GM21528 (cell line): Measurements from ENCODE around the gene CD109.
"Not testable (repeated sequence)": the region's sequence is repeated elsewhere in the genome, so short reads cannot be mapped to it uniquely, and the experiment has no call there.

Source experiments
- ATAC-seq: cut with Tn5 transposase; IDR thresholded peaks from one replicate; pipeline ENCODE4 v1.9.1; 2021; ENCODE audit warnings: mild to moderate bottlenecking, moderate library complexity; ENCODE audit not compliant: unreplicated experiment, low FRiP score

Gene CD109

DNA sequence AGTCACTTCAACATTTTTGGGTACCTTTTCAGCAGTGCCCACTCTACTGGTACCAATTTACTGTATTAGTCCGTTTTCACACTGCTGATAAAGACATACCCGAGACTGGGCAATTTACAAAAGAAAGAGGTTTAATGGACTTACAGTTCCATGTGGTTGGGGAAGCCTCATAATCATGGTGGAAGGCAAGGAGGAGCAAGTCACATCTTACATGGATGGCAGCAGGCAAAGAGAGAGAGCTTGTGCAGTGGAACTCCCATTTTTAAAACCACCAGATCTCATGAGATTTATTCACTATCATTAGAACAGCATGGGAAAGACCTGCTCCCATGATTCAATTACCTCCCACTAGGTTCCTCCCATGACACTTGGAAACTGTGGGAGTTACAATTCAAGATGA, 12.4 kb upstream of the CD109 start:
- ATAC-seq: not testable (repeated sequence)

DNA sequence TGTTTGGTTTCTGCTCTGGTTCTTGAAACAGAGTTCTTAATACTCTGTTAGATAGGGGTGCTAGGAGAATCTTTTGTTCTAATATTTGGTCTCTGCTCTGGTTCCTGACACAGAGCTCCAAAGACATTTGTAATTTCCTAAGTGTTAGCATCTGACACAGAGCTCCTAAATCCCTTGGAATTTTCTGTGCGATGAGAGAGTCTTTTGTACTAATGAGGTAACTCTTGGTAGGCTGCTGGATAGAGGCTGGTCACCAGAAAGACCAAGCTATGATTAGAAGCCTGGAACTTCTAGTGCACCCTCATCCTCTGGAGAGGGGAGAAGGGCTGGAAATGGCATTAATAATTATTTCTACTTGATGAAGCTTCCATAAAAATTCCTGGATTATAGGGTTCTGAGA, 7.7 kb upstream of the CD109 start:
- ATAC-seq: no peak

DNA sequence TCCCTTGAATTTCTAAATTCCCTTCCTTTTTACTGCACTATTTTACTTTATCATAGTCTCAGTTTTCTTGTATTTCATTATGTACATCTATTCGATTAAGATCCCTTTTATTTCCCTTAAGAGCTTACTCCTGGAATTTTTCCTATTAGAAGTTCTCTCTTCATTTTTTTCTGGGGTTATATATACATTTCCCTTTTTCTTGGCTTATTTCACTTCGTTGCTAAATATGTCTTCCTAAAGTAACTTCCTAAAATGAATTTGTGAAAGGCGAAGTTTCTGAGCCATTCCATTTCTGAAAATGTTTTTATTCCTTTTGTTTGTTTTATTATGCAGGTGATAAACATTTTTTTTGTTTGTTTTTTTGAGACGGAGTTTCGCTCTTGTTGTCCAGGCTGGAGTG, 5.9 kb upstream of the CD109 start:
- ATAC-seq: no peak

DNA sequence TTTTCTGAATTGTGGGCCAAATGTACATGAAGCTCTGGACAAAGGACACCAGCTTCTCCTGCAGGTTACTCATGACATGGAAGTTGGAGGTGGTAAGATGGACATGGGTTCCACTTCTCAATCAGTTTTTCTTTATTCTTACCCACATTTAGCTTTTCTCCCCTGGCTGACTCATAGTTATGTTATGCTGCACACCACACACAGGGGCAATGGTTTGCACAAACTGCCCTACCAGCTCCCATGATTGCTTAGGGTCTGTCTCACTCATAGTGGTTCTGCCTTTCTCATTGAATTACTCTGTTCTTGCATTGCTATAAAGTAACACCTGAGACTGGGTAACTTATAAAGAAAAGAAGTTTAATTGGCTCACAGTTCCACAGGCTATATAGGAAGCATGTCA, 4.5 kb upstream of the CD109 start:
- no peak for ATAC-seq

DNA sequence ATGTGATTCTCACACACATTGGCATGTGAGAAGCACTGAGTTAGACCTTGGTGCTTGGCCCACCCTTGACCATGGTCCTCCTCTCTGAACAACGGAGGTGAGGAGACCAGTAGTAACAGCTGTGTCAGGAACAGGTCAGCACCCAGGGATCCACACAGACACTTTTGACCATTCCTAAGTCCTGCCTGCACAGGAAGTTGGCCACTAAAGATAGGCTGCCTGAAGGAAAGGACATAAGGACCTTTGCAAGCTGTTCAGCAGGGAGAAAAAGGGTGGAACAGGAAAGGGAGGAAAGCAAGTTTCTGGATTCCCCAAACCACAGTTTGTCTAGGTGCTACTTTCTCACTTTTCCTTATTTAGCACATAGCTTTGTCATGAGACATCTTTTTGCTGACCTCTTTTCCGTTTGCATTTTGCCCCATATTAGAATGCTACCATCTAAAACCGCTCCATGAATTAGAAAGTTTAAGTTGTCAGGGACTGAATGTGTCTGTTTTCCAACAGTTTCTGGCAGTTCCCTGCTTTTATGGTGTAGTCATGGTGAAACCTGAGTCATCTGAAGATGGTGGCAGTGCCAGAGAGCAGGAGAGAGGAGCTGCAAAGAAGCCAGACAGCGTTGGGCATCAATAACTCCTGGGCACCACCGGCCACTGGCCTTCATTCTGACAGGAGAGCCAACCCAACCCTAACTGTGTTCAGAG, 1.1 kb upstream of the CD109 start:
- no peak for ATAC-seq

DNA sequence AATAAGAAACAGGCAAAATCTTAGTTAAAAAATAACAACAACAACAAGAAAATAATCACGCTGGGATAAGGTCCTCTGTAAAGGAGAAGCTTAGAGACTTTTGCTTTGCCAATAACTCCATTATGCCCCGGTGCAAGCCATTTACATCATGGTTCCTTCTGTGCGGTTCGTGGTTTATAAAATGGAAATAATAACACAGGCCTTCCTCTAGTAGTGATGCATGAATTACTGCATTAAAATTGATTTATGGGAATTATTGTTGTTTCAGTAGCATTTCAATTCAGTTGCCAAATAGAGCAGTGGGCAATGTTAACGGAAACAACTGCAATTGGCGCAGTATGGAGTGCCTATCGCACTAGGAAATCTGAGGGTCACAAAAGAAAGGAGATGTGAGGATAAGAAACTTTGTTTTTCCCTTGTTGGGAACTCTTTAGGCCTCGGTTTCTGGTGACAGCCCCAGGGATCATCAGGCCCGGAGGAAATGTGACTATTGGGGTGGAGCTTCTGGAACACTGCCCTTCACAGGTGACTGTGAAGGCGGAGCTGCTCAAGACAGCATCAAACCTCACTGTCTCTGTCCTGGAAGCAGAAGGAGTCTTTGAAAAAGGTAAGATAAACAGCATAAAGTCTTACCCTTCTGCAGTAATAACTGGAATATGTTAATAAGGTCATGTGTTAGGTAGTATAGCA, 1.1 kb downstream of the CD109 start:
- ATAC-seq: no peak

DNA sequence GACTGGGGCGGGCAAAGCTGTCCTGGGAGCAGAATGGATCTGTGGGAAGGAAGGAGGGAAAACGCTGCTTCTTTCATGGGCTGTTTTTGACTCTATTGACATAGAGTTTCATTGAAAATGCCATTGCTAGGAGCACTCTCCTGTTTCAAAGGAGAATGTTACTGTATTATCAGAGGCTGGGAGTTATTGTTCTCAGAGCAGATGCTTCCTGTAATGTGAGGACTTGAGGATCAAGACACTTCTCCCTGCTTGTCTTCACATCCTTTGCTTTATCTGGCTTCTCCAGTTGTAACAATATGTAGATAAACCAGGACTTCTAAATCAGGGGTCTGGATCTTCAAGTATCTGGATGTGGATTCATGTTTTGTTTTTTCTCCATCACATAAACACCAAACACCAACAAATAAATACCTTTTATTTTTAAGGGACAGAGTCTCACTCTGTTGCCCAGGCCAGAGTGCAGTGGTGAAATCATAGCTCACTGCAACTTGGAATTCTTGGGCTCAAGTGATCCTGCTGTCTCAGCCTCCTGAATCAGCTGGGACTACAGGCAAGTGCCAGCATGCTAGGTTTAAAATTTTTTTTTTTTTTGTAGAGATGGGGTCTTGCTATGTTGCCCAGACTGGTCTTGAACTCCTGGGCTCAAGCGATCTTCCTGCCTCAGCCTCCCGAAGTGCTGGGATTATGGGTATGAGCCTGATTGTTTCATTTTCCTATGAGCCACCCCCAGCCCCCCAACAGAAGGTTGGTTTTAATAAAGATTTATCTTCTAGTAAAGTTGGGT, 3.9 kb downstream of the CD109 start:
- no peak for ATAC-seq

DNA sequence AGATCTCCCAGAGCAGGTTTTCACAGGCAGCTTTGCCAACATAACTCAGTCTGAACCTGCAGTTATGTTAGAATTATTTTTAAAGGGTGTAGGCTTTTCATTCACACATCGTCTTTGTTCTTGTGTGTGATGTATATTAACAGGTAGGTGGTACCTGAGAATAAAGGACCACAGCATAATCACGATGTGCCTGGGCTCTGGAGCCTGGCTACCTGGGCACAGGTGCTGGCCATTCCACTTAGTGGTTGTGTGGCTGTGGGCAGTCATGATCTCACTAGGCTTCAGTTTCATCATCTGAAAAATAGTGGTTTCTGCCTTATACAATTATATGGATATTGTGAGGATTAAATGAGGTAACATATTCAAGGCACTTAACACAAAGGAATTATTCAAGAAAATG, 6.4 kb downstream of the CD109 start:
- no peak for ATAC-seq

DNA sequence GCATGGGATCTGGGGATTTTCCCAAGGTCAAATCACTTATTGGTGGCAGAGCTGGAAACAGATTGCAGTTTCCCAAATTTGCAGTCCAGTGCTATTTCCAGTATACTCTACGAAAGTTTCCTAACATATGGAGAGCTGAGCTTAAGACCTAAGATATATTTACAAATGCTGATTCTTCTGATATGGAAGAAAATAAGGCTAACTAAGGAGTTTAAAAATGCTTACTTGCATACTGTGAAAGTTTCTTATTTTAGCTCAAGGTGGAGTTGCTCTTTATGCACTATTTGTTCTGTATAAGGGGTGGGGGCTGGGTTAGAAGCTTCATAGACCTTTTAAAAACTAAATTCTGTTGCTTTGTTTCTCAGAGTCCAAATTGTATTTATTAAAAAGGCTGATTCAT, 7.5 kb downstream of the CD109 start:
- no peak for ATAC-seq

DNA sequence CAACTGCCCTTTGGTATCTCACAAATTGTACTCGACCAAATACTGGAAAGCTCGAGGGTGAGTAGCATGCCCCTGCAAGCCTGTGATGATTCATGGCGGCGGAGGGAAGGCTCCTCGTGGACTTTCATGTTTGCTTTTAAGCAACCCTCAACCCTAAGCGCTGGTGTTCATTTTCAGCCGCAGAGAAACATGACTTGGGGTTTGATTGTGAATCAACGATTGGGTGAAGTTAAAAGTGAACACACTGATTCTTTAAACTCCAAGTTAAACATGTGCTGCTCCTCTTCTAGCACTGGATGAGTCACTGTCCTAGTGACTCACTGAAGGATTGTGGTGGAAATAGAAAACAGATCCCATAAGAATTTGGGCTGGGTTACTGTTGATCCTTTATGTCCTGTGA, 8.3 kb downstream of the CD109 start:
- ATAC-seq: no peak

DNA sequence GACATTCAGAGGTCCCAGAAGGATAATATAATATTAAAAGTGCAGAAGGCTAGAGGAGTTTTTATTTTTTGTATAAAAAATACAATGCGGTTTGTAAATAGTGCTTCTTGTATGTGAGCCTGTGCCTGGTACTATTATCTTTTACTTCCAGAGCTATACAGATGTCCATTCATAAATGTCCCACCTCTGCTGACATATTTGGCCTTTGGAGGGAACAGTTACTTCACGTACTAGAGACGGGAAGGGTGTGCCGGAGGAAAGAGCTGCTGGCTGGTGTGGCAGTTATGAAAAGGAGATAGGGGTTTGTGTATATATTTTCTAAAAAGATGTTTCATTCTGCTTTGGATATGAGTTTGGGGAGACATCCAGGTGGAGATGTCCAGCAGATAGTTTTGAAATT, 8.8 kb downstream of the CD109 start:
- ATAC-seq: no peak

DNA sequence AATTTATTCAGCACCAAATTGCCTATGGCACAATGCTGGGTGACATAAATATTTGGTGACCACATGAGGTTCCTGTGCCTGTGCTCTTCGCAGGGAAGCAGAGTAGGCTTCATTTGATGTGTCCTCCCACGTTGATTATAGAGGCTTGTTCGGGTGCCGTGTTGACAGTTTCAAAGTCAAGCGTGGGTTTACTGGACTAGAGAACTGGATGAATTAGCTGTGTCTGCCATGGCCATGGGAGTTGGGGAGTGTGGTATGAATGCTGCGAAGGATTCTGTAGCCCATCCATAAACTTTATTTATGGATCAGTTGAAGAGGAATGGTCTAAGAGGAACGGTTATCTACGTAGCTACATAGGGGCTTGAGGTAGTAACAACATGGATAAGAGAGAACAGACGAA, 11.0 kb downstream of the CD109 start:
- no peak for ATAC-seq

DNA sequence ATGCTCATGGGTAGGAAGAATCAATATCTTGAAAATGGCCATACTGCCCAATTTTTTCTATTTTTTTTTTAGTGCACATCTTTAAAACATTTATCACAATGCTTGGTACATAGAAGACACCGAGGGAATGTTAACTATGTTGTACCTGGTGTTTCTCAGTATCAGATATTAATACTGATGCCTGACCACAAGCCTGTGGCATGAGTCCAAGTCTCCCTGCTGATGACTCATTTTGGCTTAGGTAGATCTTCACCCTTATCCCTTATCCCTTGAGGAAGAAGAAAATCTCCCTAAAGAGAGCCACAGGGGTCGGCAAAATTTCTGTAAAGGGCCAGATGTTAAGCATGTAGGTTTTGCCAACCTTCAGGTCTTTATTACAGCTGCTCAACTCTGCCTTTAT, 14.5 kb downstream of the CD109 start:
- no peak for ATAC-seq

DNA sequence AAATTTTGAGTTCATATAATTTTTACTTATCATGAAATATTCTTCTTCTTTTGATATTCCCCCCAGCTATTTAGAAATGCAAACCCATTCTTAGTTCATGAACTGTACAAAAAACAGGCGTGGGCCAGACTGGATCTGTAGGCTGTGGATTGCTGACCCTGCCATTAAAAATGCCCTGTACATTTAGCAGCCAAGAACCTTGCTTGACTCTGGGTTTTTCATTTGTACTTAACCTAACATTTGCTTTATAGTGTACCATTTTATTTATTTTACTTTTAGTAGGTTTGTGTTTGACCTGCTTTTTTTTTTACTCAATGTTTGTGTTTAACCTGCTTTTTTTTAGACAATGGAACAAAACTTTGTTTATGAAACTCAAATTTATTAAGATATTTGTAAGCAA, 14.9 kb downstream of the CD109 start:
- no peak for ATAC-seq

DNA sequence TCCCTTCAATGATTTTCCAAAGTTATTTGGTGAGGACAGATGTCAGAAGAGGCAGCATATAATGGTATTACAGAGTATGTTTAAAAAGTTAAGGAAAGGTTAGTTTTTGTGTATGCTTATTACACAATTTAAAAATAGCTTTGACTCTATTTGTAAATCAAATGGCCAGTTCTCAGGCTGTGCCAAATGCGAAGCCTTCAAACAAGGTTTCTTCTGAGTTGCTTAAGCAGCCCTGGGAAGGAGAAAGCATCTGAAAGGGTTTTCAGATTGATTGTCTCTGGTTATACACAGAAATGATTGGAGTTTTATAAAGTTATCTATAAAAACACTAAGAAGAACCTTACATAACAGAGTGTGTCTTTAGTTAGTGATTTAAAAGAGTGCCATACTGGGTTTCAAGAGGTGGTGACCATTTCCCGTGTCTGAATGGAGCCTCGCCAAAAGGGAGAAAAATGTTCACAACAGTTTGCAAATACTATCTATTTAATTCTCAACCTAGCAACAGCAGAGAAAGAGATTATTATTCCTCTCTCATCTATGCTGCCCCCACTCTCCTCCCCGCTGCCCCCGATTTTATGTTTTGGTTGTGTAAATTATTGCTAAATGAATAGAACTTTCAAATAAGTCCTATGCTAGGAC, 16.7 kb downstream of the CD109 start:
- no peak for ATAC-seq

DNA sequence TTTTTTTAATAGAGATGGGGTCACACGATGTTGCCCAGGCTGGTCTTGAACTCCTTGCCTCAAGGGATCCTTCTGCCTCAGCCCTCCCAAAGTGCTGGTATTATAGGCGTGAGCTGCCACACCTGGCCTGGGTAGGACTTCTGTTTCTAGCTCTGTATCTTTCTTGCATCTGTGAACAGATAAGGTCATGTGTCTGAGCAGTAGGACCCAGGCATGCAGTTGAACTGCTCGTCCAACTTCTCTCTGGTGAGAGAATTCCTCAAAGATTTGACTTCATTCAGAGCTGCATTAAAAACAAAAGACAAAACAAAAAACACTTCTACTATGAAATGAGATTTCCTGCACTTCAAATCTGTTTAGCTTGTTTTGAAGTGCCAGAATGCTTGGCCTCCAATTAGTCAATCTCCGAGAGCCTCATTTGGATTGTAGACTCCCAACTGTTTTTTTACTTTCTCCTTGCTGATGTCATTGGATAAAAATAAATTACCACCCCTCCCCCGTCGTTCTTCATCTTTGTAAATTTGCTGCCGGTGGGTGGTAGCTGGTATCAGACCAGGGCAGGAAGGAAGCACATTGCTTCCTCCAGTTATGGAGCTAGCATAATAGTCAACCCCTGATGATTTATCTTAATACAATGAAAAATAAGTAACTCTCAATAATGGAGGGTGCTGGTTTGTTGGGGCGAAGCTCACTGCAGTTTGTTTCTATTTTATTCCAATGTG, 17.6 kb downstream of the CD109 start:
- ATAC-seq: no peak

DNA sequence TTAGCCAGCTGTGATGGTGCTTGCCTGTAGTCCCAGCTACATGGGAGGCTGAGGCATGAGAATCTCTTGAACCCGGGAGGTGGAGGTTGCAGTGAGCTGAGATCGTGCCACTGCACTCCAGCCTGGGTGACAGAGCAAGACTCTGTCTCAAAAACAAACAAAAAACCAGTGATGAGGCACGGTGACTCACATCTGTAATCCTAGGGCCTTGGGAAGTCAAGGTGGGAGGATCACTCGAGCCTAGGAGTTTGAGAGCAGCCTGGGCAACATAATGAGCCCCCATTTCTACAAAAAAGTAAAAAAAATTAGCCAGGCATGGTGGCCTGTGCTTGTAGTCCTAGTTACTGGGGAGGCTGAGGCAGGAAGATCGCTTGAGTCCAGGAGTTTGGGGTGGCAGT, 19.1 kb downstream of the CD109 start:
- not testable (repeated sequence) for ATAC-seq

DNA sequence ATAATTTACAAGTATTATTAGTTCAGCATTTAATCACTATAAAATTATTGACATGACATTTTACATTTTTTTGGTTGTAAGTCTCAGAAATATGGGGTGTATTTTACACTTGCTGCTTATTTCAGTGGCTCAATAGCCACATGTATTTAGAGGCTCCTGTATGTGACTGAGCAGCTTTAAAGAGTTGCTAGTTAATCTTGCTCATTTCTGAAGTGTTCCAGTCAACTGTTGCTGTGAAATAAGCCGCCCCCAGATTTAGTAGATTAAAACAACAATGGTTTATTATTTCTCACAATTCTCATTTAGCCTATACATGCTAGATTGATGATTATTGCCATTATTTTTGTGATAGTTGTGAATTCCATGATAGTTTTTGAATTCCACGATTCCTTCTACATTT, 23.0 kb downstream of the CD109 start:
- no peak for ATAC-seq

DNA sequence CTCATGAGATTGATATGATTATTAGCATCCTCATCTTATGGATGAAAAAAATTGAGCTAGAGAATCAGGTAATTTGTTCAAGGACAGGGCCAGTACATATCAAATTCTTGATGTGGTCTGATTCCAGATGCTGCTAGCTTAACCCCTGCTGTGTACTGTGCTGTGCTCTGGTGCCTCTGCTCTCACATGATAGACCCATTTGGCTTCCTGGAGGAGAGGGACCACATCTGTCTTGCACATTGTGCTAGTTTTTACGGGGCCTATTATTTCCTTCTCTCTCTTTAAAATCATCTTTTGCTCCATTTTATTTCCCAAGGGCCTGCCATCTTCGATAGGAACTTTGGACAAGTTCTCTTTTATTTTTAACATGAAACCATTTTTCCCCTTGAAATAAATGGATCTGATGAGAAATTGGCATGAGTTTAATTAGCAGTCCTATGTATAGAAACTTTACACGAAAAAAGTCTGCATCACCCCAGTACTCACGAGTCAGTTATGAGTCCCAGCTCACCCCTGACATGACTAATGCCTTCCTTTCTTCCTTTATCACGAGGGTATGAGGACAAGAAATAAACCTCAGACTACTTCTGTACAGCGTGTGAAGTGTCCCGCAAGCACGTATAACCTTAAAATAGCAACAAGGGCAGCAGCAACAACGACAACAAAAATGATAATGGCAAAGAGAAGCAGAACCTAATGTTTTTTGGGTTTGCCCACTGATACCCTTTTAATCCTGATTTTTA, 26.5 kb downstream of the CD109 start:
- ATAC-seq: peak; percentile 48

DNA sequence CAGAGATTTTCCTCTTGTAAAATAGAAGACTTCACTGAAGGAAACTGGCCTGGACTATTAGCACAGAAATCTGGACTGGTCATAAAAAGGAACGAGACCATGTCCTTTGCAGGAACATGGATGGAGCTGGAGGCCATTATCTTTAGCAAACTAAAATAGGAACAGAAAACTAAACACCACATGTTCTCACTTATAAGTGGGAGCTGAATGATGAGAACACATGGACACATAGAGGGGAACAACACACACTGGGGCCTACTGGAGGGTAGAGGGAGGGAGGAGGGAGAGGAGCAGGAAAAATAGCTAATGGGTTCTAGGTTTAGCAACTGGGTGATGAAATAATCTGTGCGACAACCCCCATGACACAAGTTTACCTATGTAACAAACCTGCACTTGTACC, 27.5 kb downstream of the CD109 start:
- not testable (repeated sequence) for ATAC-seq
